Glomerular visceral epithelial cell (primary cell): Measurements from ENCODE around the gene ANP32E.
A peak's percentile ranks its signal among the peaks of the same experiment; 100 is the strongest.
"Not testable (repeated sequence)": the region's sequence is repeated elsewhere in the genome, so short reads cannot be mapped to it uniquely, and the experiment has no call there.

Experiments used
- DNase-seq: peaks from one replicate; pipeline ENCODE4 v3.0.0-alpha.2; 2016; ENCODE audit errors: extremely low spot score

ANP32E gene

DNA sequence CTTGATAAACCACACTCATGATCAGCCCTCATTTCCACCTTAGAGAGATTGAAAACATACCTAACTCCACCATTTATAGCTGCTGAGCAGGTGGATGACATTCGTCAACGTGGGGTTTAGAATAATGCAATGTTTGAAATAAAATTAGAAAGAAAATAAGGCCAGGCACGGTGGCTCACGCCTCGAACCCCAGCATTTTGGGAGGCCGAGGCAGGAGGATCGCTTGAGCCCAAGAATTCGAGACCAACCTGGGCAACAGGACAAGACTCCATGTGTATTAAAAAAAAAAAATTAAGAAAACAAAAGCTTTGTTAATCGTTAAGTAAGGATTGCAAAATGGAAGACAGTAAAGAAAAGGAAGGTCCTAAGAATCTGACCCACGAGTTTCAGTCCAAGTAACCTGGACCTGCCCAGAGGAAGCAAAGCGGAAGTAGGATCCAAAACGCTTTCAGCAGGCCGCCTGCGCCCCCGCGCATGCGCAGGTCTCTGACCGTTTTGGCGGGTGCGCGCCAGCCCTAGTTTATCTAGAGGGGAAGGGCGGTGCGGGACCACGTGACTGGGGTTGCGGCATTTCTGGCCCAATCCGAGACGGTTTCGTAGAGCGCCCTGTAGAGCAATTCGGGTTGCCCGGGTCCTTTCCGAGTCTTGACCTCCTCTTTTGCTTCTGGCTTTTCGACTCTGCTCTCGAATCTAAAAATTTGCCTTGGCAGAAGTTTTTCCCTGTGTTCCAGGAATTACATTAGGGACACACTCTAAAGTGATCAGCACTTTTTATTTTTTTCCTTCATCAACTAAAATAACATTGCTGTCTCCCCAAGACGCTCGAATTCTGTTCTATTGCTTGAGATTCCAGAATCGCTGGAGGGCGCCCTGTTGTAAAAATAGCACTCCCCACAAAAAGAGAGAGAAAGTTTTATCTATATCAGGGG lies 22.5 kb downstream of the ANP32E start:
- no peak for DNase-seq

DNA sequence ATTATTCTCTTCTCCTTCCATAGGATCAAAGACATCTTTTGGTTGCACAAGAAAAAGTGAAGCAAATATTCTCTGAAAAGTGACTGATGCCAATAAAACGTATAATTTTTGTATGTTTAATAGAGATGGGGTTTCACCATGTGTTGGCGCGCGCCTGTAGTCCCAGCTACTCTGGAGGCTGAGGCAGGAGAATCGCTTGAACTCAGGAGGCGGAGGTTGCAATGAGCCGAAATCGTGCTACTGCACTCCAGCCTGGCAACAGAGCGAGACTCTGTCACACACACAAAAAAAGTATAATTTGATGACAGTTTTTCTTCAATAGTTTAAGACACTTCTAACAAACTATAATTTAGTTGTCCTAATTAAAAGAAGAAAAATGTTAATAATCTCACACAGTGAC lies 23.8 kb downstream of the ANP32E start:
- DNase-seq: no peak

DNA sequence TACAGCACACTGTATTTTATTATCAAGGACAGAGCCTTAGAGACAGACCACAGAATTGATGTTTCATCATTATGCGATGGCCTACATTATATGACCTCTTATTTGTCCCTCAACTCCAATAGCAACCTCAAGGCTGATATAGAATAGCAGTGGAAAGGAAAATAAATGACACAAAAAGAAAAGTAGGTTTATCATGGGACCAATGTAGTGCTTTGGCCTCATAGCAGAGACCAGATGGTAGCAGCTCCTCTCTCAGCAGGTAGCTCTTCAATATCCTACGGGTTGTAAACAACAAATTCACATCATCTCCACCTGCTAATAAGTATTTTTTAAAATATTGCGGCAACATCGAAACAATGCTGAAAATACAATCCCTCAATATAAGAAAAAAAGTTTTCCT lies 25.2 kb downstream of the ANP32E start:
- DNase-seq: no peak

DNA sequence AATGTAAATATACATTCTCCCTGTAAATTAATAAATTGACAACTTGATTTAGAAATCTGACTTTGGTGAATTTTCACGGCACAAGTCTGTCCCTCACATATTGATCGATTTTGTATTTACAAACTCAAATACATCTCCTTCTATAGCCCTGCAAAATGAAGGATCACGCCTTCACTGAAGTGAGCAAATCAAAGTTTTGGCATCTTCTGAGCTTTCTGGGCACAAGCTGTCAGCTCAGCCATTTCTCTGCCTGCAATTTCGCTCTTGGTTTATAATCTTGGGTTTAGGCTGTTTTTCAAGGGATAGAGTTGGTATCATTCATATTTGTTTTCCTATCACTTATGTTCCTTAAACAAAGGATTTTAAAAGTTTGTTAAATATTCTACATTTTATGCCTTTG lies 25.8 kb downstream of the ANP32E start:
- no peak for DNase-seq

DNA sequence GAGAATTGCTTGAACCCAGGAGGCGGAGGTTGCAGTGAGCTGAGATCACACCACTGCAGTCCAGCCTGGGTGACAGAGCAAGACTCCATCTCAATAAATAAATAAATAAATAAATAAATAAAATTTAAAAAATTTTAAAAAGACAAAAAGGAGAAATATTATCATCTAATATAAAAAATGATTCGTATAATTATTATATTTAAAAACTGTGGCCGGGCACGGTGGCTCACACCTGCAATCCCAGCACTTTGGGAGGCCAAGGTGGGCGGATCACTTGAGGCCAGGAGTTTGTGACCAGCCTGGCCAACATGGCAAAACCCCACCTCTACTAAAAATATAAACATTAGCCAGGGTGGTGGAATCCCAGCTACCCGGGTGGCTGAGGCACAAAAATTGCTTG lies 27.5 kb downstream of the ANP32E start:
- DNase-seq: not testable (repeated sequence)

DNA sequence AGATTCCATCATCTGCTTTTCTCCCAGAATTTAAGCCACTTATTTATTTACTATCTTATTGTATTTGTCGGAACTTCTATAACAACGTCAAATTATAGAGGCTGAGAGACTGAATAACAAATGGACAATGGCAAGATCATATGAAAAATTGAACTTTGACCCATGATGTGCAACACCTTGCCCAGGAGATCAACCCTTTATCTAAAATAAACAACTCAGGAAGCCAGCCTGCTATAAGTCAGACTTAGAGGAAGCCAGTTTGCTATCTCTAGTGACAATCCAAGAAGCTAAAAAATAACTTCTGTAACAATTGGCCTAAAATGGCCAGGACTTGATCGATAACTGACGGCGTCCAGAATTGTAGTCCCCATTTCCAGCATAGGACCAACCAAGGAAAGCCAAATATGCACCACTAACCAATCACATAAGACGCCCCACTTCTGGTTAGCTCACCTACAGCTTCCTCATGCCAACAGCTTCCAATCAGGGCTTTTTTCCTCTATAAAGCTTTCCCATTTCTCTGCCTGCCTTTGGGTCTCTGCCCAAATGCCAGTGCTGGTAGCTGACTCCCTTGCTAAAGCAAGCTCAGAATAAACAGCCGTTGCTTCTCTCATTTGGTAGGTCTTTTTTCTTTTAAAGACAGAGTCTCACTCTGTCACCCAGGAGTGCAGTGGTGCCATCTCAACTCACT lies 28.5 kb downstream of the ANP32E start:
- no peak for DNase-seq

DNA sequence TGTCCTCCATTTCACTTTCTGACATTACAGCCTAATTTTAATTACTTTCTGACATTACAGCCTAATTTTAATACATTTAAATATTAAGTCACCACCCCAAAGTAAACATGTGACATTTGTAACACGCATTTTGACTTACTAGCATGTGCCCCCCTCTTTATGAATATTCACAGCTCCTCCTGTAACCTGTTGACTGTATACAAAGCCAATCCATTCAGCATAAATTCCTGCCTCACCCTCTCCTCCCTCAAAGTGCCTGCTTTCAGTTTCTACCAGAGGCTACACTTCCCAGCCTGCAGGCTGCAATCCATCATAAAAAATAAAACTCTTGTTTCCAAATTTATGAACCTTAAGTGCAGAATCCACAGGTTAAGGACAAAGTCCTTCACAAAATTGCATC lies 39.5 kb downstream of the ANP32E start:
- DNase-seq: no peak

DNA sequence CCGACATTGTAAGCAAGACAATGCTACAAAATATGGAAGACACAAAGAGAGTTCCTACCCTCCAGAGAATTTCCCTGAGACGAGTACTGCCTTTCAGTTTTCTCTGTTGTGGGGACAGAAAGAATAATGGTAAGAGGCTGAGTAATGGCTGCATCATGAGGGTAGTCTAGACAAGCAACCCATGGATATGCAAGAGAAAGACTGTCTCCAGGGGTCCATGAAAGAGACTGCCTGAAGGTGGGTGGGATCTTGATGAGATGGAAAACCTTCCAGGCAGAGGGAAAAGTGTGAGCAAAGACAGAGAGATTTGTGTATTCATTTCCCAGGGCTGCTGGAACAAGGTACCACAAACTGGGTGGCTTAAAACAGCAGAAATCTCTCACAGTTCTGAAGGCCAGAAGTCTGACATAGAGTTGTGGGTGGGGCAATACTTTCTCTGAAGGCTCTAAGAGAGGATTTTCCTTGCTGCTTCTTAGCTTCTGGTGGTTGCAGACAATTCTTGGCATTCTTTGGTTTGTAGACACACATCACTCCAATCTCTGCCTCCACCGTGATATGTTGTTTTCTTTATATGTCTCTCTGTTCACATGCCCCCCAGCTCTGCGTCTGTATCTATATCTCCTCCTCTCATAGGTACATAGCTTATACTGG lies 41.4 kb downstream of the ANP32E start:
- peak; percentile 31 for DNase-seq

DNA sequence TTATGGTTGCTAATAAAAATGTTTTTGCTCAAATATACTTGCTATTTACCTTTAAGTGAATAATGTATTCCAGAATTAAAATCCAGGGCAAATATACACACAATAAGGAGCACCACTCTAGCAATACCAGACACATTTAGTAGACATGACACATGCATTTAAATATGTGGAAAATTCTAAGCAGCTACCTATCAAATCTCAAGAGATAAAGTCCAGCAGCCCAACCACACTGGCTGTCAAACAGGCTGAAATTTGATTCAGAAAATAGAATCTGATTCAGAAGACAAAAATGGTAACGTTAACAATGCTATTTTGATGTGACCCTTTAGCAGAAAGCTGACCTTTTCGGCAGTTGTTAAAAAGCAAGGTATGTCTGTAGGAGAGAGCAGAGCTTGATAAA lies 43.9 kb downstream of the ANP32E start:
- peak; percentile 68 for DNase-seq

DNA sequence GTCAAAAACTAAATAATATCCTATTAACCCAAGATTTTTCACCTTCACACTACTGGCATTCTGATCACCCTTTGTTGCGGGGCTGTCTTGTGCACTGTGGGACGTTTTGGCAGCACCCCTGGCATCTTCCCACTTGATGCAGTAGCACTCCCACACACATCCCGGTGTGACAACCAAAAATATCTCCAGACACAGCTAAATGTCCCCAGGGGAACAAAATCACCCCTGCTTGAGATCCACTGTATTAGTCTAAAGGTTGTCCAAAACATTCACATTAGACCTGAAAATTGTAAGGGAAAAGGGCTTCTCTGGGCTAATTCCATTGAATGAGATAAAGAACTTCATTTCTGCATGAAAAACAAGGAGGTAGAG lies 48.4 kb downstream of the ANP32E start:
- no peak for DNase-seq

DNA sequence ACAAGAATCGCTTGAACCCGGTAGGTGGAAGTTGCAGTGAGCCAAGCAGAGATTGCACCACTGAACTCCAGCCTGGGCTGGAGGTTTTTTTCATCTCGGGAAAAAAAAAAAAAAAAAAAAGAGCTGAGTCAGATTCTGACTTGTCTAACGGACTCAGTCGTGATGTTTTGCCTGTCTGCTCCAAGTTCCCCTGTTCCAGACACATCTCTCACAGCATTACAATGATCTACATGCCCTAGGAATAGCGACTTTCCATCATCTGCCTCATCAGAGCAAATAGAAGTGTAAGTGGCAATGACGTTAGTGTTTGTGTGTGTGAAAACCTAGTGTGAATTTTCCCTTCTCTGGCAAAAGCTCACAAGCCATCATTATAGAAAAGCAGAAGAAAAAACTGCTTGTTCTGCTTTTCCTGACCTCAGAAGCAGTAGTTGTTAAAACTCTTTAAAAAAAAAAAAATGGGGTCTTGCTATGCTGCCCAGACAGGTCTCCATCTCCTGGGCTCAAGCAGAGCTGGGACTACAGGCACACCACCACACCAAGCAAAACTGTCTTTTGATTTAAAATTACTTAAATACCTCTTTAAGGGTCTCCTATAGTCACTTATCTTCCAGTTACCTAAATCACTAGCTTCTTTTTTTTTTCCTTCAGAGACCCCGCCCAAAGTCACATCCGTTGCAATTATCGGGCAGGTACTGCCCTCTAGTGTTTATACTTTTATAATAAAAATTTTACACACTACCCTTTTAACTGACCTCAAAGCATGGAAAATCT lies 48.9 kb downstream of the ANP32E start:
- DNase-seq: peak; percentile 33

DNA sequence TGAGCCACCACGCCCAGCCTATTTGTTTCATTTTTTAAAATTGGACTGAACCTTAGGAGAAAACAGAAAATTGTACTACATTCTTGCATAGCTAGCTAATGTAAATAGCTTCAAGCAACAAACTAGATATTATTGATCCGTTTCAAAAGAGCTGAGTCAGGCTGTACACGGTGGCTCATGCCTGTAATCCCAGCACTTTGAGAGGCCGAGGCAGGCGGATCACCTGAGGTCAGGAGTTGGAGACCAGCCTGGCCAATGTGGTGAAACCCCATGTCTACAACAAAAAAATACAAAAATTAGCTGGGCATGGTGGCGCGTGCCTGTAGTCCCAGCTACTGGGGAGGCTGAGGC lies 49.5 kb downstream of the ANP32E start:
- not testable (repeated sequence) for DNase-seq

DNA sequence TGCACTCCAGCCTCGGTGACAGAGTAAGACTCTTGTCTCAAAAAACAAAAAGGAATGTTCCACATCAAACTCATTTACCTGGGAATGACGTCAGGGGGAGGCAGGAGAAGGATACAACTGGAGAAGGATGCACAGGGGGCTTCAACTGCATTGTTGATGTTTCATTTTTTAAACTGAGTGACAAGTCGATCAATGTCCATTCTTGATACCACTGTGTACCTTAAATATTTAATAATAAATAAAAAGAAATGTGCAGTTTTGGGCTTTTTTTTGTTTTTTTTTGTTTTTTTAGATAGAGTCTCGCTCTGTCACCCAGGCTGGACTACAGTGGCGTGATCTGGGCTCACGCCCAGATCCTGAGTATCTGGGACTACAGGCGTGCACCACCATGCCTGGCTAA lies 50.4 kb downstream of the ANP32E start:
- no peak for DNase-seq

DNA sequence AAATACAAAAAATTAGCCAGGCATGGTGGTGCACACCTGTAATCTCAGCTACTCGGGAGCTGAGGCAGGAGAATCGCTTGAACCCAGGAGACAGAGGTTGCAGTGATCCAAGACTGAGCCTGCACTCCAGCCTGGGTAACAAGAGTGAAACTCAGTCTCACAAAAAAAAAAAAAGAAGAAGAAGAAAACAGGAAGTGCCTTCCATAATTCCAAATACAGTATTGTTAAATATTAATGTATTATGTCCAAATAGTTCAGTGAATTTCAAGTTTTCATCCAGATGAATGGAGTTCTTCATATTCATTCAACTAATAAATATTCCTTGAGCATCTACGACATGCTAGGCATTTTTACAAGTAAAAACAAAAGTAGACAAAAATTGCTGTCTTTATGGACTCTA lies 52.9 kb downstream of the ANP32E start:
- DNase-seq: no peak

DNA sequence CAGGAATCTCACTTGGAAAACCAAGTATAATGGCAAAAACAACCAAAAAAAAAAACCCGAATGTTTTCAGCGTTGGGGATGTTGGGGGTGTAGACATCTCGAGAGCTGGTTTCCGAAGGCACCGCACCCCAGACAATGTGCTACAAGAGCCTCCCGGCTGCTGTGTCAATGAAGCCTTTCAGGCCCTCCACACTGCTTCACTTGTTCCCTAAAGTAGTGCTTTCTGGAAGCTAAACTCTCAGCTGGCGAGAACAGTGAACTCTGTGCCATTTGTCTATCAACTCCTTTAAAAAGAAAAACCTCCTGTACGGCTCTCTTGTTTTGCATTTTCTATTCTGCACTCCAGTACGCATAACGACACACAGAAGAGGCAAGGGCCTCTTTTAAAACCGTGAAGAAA lies 53.7 kb downstream of the ANP32E start:
- DNase-seq: no peak

DNA sequence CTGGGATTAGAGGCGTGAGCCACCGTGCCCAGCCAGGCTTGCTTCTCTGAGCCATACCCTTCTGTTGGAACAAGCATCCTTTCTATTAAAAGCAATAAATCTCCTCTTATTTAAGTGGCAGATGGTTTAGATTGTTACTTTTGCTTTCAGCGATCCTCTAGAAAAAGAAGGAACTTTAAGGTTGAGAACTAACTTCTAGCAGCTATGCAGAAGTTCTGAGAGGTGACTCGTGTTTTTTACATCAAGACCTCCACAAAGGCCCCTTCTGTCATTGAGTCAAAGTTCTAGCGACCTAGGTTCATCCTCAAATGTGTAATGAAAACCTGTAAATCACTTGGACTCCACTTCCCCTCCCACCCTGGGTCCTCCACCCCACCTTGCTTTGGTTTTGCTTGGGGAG lies 55.4 kb downstream of the ANP32E start:
- no peak for DNase-seq

DNA sequence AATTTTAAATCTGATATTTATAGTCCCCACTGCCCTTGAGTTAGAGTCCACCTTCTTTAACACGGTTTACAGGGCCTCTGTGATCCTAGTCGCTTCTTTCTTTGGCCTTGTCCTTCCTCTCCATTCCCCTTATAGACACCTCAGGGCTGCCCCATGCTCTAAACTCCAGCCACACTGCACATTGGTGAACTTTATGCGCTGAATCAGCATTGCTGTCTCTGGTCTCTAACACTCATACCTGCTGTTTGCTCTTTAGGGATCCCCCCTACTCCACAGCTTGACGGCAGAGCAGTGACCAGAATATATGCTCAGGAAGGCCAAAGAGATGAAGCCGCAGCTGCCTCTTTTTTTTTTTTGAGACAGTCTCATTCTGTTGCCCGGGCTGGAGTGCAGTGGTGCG lies 56.0 kb downstream of the ANP32E start:
- DNase-seq: no peak

DNA sequence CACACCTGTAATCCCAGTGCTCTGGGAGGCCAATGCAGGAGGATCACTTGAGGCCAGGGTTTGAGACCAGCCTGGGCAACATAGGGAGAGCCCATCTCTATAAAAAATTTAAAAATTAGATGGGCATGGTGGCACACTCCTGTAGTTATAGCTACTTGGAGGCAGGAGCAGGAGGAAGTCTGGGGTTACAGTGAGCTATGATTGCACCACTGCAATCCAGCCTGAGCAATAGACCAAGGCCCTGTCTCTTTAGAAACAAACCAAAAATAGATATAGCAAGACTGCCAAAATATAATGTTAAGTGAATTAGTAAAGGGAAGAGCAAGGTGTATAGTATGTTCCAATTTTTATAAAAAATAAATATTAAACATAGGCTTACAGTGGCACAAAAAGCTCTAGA lies 57.4 kb downstream of the ANP32E start:
- DNase-seq: no peak

DNA sequence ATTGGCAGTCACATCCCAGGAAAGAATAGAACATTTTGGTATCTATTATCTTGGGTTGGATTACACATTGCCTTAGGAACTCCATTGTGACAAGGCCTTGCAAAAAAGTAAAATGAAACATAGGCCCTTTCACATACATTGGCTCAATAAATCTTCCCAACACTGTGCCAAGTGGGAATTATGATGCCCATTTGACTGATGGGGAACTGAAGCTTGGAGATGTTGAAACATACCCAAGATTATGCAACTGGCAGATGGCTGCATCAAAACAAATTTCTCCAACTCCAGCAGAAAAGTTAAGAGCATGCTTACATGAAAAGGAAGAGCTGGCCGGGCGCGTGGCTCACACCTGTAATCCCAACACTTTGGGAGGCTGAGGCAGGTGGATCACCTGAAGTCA lies 59.3 kb downstream of the ANP32E start:
- no peak for DNase-seq

DNA sequence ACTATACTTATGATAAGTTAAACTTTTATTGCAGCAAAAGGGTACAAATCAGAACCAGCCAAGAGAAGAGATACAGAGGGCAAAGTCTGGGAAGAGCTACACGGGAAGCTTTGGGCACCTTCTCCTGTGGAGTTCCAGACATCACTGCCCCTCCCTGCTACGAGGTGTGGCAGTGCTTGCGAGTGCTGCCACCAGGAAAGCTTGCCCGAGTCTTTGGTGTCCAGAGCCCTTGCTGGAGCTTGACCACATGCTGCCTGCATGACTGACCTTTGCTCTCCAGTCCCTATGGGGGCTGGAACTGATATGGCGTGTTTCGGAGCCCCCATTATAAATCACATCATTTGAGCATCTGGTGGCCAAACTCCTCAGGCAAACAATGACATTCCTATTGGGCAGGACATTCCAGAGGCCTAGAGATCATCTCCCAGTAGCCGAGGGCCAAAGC lies 62.7 kb downstream of the ANP32E start:
- no peak for DNase-seq

DNA sequence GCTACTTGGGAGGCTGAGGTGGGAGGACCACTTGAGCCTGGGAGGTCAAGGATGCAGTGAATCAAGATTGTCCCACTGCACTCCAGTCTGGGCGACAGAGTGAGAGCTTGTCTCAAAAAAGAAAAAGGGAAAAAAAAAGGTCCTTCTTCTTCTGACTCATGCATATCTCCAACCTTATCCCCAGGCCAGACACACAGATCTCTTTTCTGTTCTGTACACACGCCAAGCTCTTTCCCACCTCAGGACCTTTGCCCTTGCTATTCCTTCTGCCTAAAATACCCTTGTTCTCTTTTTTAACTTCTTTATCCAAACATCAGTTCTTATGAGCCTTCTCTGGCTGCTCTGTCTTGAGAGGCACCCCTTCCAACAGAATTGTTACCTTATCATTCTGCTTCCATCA lies 64.1 kb downstream of the ANP32E start:
- no peak for DNase-seq

DNA sequence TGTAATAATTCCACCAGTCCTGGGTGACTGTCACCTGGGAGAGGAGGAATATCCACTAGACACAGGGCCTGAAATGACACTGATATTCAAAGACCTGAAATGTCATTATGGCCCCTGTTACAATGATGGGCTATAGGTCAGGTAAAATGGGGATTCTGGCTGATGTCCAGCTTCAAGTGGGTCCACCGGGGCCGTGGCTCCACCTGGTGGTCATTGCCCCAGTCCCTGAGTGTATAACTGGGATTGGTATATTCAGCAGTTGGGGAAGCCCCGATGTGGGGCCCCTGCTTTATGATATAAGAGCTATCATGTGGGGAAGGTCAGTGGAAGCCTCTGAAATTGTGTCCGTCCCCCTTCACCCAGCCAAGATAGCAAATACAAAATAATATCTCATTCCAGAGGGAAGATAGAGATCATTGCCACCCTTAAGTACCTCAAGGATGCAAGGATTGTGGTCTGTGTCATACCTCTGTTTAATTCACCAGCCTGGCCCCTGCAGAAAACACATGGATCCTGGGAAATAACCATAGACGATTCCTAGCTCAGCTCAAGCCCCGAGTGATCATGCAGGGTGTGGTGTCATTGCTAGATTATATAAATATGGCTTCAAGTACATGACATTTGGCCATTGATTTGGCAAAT lies 66.8 kb downstream of the ANP32E start:
- peak; percentile 67 for DNase-seq
